ENCODE data around the gene CYP4F3.

Gene CYP4F3

GRCh38 chr19:15612342-15612741 lies 28.4 kb upstream of the CYP4F3 start:
- no peak for DNase-seq (ENCODE audit: extremely low spot score)
- ChIA-PET POLR2A (no interaction called here), CTCF (no interaction called here)
- TF ChIP-seq SP1 (IDR thresholded peaks at IDR 0.05): no peak
- no peak for TF ChIP-seq PKNOX1 (IDR thresholded peaks at IDR 0.05)
- no peak for TF ChIP-seq LEF1 (IDR thresholded peaks at IDR 0.05; ENCODE audit: borderline replicate concordance)
- no peak for TF ChIP-seq CTBP1 (IDR thresholded peaks at IDR 0.05; ENCODE audit: borderline replicate concordance)
- TF ChIP-seq HDGF (IDR thresholded peaks at IDR 0.05; ENCODE audit: borderline replicate concordance): no peak
- no peak for TF ChIP-seq FOXA1 (IDR thresholded peaks at IDR 0.05)
- no peak for TF ChIP-seq ELF4 (IDR thresholded peaks at IDR 0.05)
- no peak for TF ChIP-seq NFRKB (IDR thresholded peaks at IDR 0.05)
- no peak for TF ChIP-seq BHLHE40 (IDR thresholded peaks at IDR 0.05; ENCODE audit: borderline replicate concordance)
- TF ChIP-seq SUZ12 (IDR thresholded peaks at IDR 0.05): no peak
- TF ChIP-seq FOXM1 (IDR thresholded peaks at IDR 0.05; ENCODE audit: borderline replicate concordance): no peak
- TF ChIP-seq ARNT (IDR thresholded peaks at IDR 0.05): no peak

GRCh38 chr19:15613338-15613737 lies 27.4 kb upstream of the CYP4F3 start:
- no peak for TF ChIP-seq NFRKB (IDR thresholded peaks at IDR 0.05)
- TF ChIP-seq HDGF (IDR thresholded peaks at IDR 0.05; ENCODE audit: borderline replicate concordance): no peak
- ChIA-PET CTCF (no interaction called here), POLR2A (no interaction called here)
- DNase-seq (ENCODE audit: extremely low spot score): no peak

DNA sequence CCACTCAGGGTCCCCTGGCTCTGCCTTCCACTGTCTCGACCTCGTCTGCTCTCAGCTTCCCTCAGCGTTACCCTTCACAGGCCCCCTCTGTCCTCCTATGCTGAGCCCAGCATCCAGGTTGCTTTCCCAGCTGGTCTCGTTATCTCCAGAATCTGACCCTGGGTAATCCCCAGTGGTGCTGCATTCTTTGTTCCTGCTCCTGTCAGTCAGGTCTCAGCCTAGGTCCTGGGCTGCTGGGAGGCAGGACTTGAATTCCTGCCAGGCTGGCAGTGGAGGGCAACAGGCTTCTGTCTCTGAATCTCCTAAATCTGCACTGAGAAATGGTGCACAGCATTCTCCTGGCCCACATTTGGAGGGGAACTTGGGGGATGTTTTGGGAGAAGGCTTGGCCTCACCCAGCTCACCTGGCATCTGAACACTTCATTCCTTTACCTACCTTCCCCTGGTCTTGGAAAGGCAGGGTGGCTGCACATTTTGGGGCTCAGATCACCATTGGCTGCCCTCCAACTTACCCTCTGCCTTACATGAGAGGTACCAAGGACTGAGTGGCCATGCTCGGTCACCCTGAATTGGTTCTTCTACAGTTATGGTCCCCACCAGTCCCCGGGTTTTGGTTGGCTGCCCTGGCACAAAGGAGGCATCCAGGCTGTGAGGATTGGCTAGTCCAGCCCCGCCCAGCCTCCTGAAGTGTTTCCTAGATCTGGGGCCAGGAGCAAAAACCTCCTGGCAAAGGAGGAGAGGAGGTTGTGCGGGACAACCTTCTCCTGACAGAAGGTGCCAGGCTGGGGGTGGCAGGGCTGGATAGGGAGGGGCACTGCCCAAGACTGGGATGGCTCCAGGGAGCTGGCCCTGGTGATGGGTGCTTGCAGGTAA lies 26.0 kb upstream of the CYP4F3 start, which contains the start of gene CYP4F8:
CYP4F8 (plus strand) TSS at position 712 of the 873 bp plus-strand sequence. CDS start 399 bp downstream, outside the sequence.
- TF ChIP-seq HDGF (IDR thresholded peaks at IDR 0.05; ENCODE audit: borderline replicate concordance) (no peak), L3MBTL2 (conservative IDR thresholded peaks at IDR 0.05) (no peak), SUZ12 (IDR thresholded peaks at IDR 0.05) (no peak)
- no peak for DNase-seq (ENCODE audit: extremely low spot score)
- POLR2A ChIA-PET: no interaction called here
- CTCF ChIA-PET: no interaction called here

GRCh38 chr19:15615526-15615925 lies 25.2 kb upstream of the CYP4F3 start:
- POLR2A ChIA-PET: no interaction called here
- TF ChIP-seq FOXK2 (IDR thresholded peaks at IDR 0.05): no peak
- no peak for TF ChIP-seq BHLHE40 (IDR thresholded peaks at IDR 0.05; ENCODE audit: borderline replicate concordance)
- CTCF ChIA-PET: no interaction called here
- DNase-seq (ENCODE audit: extremely low spot score): no peak

DNA sequence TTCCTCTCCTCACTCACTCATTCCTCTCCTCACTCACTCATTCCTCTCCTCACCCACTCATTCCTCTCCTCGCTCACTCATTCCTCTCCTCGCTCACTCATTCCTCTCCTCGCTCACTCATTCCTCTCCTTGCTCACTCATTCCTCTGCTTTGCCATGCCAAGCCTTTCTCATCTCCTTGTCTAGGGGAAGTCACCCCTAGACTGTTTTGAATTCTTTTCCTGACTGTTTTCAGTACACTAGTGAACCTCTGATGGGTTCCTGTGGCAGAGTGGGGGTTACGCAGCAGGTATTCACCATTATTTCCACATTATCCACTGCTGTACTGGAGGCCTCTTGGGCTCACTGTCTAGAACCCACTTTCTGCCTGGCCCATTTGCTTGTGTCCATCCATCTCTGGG lies 24.5 kb upstream of the CYP4F3 start:
- no peak for DNase-seq (ENCODE audit: extremely low spot score)
- no peak for TF ChIP-seq HDGF (IDR thresholded peaks at IDR 0.05; ENCODE audit: borderline replicate concordance)
- TF ChIP-seq ELF4 (IDR thresholded peaks at IDR 0.05): no peak
- no peak for TF ChIP-seq ARNT (IDR thresholded peaks at IDR 0.05)
- no peak for TF ChIP-seq SUZ12 (IDR thresholded peaks at IDR 0.05)
- TF ChIP-seq LEF1 (IDR thresholded peaks at IDR 0.05; ENCODE audit: borderline replicate concordance): no peak
- no peak for TF ChIP-seq BHLHE40 (IDR thresholded peaks at IDR 0.05; ENCODE audit: borderline replicate concordance)
- no peak for TF ChIP-seq ZNF384 (IDR thresholded peaks at IDR 0.05)
- TF ChIP-seq FOXA1 (IDR thresholded peaks at IDR 0.05): no peak
- TF ChIP-seq PKNOX1 (IDR thresholded peaks at IDR 0.05): no peak
- no peak for TF ChIP-seq TARDBP (IDR thresholded peaks at IDR 0.05)
- no peak for TF ChIP-seq FOXK2 (IDR thresholded peaks at IDR 0.05)
- TF ChIP-seq CTBP1 (IDR thresholded peaks at IDR 0.05; ENCODE audit: borderline replicate concordance): no peak
- TF ChIP-seq L3MBTL2 (conservative IDR thresholded peaks at IDR 0.05): no peak
- TF ChIP-seq FOXM1 (IDR thresholded peaks at IDR 0.05; ENCODE audit: borderline replicate concordance): no peak
- no peak for TF ChIP-seq NFRKB (IDR thresholded peaks at IDR 0.05)
- ChIA-PET CTCF (no interaction called here), POLR2A (no interaction called here)

DNA sequence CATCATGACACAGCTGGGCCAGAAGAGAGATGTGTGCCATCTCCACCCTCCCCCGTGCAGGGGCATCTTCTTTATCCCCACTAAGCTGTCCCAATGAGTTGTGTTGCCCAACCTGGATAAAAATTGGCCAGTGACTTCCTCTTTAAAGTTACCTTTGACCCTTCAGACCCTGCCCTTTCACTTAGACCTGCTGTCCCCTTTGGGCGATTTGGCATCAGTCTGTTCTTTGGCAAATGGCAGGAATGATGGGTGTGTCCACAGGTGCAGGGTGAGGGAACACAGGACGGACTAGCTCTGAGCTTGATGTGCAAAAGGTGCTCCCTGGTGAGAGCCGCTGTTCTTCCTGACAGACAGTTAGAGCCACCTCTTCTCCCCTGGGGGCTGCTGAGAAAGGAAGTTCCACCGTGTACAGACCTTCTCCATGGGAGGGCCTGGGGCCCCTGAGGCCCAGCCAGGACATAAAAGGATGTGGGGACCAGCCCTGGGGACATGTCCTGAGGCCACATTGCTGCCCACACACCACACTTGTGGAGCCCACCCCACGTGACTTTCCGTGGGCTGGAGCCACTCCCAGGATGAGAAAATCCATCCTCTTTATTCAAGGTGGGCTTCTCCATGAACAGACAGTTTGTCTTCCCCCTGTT lies 23.9 kb upstream of the CYP4F3 start:
- TF ChIP-seq LEF1 (IDR thresholded peaks at IDR 0.05; ENCODE audit: borderline replicate concordance): no peak
- no peak for TF ChIP-seq L3MBTL2 (conservative IDR thresholded peaks at IDR 0.05)
- no peak for TF ChIP-seq BHLHE40 (IDR thresholded peaks at IDR 0.05; ENCODE audit: borderline replicate concordance)
- TF ChIP-seq TARDBP (IDR thresholded peaks at IDR 0.05): no peak
- no peak for TF ChIP-seq FOXK2 (IDR thresholded peaks at IDR 0.05)
- no peak for TF ChIP-seq ELF4 (IDR thresholded peaks at IDR 0.05)
- no peak for TF ChIP-seq PKNOX1 (IDR thresholded peaks at IDR 0.05)
- no peak for TF ChIP-seq SP1 (IDR thresholded peaks at IDR 0.05)
- no peak for TF ChIP-seq SUZ12 (IDR thresholded peaks at IDR 0.05)
- no peak for TF ChIP-seq ARNT (IDR thresholded peaks at IDR 0.05)
- no peak for TF ChIP-seq CTBP1 (IDR thresholded peaks at IDR 0.05; ENCODE audit: borderline replicate concordance)
- TF ChIP-seq HDGF (IDR thresholded peaks at IDR 0.05; ENCODE audit: borderline replicate concordance): no peak
- TF ChIP-seq NFRKB (IDR thresholded peaks at IDR 0.05): no peak
- TF ChIP-seq FOXM1 (IDR thresholded peaks at IDR 0.05; ENCODE audit: borderline replicate concordance): no peak
- no peak for TF ChIP-seq FOXA1 (IDR thresholded peaks at IDR 0.05)
- TF ChIP-seq ZNF384 (IDR thresholded peaks at IDR 0.05): no peak
- ChIA-PET CTCF (no interaction called here), POLR2A (no interaction called here)
- no peak for DNase-seq (ENCODE audit: extremely low spot score)

All from HEK293T (cell line).